ENCODE measurements around the gene EYA2.

The EYA2 gene

DNA sequence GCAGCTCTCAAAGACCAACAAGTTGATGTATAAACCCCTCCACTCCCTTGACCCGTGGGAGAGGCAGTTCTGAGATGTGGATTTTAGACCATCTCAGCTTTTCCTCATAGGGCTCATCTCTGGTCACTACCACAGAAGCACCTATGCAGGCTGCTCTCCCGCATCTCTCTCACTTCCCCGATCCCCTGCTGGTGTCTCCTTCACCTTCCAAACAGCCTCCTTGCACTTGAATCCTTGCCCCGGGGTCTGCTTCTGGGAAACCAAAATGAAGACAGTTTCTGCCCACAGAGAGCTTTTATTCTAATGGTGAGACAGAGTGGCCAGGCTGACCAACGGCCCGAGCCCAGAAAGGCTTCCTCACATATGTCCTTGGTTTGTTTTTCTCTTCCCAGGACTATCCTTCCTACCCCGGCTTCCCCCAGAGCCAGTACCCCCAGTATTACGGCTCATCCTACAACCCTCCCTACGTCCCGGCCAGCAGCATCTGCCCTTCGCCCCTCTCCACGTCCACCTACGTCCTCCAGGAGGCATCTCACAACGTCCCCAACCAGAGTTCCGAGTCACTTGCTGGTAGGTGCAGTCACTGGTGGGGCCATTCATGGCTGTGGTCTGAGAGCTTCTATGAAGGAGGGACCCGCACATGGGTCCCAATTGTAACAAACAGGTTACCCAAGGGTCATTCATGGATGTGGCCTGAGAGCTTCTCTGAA is 179.3 kb downstream of the EYA2 start:
- DNase-seq: no peak

DNA sequence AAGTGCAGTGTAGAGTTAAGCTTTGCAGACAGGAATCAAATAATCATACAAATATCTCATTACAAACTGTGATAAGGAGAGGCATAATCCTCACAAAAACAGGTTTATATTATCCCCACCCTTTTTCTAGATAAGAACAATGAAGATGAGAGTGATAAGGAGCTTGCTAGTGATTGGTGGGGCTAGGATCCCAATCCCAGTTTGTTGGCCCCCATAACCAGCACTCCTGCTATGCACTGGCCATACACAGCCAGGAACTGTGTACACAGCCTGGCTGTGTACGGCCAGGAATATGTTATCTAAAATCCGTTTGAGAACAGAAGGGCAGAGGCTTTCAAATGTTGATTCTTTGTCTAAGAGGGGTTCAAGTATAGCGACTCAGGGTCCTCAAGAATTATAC is 180.6 kb downstream of the EYA2 start:
- DNase-seq: no peak

GRCh38 chr20:47079047-47079446 is 184.4 kb downstream of the EYA2 start:
- no peak for DNase-seq

DNA sequence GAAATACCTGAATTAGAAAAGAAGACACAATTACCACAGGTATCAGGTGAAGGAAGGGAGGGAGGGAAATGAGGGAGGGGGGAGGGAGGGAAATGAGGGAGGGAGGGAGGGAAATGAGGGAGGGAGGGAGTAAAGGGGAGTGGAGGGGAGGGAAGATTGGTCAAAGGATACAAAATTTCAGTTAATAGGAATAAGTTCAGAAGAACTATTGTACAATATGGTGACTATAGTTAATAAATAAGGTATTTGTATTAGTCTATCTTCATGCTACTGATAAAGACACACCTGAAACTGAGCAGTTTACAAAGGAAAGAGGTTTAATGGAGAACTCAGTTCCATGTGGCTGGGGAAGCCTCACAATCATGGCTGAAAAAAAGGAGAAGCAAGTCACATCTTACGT is 185.7 kb downstream of the EYA2 start:
- no peak for DNase-seq

DNA sequence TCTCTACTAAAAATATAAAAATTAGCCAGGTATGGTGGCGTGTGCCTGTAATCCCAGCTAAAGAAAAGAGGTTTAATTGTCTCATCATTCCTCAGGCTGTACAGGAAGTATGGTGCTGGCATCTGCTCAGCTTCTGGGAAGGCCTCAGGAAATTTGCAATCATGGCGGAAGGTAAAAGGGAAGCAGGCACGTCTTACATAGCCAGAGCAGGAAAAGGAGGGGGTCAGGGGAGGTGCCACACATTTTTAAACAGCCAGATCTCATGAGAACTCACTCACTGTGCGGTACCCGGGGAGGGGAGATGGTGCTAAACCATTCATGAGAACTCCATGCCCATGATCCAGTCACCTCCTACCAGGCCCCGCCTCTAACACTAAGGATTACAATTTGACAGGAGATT is 191.7 kb downstream of the EYA2 start:
- no peak for DNase-seq

GRCh38 chr20:47088335-47088734 is 193.7 kb downstream of the EYA2 start:
- DNase-seq: no peak

DNA sequence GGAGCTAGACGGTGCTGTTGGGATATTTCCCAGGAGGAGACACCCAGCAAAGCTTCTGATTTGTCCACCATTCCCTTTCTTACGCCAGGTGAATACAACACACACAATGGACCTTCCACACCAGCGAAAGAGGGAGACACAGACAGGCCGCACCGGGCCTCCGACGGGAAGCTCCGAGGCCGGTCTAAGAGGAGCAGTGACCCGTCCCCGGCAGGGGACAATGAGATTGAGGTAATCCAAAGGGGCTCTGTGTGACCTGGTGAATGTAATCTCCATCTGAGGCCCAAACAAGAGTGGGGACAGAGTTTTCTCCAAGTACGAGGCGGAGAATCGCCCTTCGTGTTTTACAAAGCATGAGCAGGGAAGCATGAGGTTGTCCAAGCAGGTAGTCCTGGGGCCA is 194.5 kb downstream of the EYA2 start:
- DNase-seq: no peak

DNA sequence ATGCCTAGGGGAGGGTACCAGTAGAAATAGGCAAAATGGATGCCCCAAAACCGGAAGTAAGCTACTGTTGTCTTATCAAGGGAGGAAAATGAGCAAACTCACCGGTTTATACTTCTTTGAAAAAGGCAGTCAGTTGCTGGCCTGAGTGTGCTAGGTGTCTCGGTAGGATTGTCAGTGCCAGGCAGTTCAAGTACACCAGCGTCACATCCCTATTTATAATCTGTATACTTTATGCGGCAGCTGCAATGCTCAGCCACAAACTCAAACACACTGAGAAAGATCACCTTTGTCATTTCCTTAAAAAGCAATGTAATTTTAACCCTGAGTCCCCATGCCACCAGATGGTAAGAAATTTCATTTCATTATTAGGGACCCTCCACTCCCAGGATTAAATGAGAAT is 196.2 kb downstream of the EYA2 start:
- no peak for DNase-seq

DNA sequence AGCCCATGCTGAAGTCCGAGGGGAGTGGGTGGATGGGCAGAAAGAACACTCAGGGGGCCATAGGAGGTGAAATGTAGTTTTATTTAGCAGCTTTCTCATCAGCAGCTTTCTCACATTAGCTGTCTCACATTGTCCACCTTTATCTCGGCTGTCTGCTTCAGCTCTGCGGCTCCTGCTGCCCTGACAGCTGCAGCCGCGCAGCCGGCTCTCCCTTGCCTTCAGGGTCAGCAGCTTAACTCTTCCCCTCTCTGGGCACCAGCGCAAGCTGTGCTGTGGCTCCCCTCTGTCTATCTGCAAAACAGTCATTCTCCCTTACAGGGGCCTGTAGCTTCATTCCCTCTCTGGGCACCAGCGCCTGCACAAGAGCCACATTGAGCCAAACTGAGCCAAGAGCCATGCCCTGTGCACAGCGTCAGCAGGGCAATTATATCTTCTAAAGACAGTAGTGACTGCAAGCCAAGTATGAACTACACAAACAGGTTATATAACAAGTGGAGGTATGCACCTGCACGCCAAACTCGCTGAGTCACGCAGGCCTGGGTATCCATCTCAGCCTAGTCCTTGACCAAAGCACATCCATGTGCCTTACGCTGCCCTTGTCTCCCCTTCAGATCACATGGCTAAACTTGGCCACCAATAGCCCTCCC is 198.8 kb downstream of the EYA2 start:
- DNase-seq: no peak

DNA sequence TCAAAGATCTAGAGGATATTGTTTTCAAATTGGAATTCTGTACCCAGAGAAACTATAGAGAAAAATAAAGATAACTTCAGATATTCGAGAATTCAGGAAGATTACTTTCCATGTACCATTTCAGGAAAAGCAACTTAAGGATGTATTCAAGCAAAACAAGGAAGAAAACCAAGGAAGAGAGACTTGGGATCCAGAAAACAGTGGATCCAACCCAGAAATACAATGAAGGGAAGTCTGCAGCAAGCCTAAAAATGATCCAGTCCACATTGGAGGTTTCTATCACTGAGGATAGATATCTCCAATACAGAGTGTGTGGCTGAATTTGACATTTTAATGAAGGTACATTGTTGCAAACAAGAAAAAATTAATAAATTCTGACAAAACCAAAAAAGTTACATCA is 201.0 kb downstream of the EYA2 start:
- no peak for DNase-seq

GRCh38 chr20:47097691-47098622 is 203.3 kb downstream of the EYA2 start:
- no peak for DNase-seq

- no peak for DNase-seq
These were observed 204.4 kb downstream of the EYA2 start for GRCh38 chr20:47099093-47099492.

DNA sequence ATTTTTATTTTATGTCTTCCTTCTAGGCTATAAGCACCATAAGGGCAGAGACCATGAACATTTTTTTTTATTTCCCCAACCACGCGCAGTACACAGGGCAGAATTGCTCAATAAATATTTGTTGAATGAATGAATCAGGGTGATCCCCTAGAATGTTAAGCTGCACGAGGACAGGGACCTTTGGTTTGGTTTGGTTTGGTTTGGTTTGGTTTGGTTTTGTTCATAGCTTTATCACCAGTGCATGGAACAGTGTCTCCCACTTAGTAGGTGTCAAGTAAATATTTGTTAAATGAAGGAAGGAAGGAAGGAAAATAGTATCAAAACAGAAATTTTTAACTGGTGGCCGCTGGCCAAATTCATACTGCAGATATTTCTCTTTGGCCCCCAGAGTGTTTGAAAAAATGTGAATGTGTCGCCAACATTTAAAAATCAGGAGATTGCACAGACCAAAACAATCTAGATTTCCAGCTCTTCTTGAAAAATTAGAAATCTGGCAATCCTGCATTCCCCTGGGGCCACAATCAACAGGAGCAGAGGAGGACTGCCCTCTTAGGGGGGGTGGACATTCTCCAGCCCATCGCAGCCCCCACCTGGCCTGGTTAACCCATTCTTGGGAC is 205.3 kb downstream of the EYA2 start:
- no peak for DNase-seq

GRCh38 chr20:47102629-47103028 is 208.0 kb downstream of the EYA2 start:
- no peak for DNase-seq

DNA sequence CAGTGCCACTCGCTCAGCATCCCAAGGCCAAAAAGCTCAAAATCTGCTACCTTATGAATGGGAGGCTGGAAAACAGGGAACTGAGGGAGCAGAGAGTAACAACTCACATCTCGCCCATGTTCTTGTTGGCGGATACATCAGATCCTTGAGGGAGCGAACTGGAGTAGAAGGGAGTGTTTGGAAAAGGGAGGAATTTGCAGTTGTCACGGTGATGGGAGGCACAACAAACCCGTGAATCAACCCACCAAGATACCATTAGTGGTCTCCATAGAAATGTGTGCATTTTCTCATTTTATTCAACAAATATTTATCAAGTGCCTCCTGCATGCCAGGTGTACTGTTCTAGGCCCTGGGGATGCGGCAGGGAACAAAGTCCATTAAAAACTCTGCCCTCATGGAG is 212.1 kb downstream of the EYA2 start:
- no peak for DNase-seq

DNA sequence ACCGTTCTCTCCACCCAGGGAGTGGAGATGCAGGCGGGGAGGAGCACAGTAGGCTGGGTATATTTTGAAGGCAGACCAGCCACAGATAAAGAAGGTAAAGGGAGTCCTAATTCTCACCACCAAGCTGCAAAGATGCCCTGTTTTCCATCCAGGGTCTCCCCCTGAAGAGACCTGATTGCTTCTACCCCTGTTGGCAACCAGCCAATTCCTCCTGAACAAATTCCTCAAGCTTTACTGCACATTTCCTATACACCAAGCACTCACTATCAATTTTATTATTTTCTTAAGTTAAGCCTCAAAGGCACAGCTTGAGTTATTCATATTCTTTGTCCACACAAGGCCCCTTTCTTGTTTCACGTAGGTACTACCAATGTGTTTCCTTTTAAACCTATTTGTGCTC is 214.4 kb downstream of the EYA2 start:
- no peak for DNase-seq

DNA sequence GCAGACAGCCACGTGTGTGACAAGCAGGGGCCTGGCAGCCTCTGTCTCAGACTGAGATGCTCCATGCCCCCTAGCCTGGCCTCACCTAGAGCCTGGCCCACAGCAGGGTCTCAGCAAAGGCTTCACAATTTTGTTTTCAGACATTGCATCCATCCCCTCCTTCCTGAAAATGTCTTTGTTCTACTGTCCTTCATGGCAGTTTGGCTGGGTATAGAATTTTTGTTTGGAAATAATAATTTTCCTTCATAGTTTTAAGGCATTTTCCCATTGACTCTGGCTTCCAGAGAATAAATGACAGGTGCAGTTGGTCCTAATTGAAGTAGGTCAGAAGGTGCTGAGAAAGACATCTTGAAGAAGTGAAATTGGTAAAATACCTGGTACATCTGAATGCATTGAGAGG is 216.2 kb downstream of the EYA2 start:
- no peak for DNase-seq

DNA sequence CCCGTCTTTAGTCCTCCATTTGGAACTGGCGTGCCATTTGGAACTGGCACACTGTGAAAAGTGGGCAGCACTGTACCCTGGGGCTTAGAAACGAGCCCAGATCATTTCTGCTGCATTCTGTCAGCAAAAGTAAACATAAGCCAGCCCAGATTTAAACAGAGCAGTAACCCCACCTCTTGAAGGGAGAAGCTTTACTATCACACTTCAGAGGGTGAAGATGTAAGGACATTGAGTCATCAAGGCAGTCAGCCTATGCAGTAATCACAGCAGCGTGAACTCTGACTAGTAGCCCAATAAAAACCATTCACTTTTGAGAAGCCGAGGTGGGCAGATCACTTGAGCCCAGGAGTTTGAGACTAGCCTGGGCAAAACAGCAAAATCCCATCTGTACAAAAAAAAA is 216.9 kb downstream of the EYA2 start:
- DNase-seq: no peak

- no peak for DNase-seq
These were observed 218.9 kb downstream of the EYA2 start for GRCh38 chr20:47113362-47114109.

- DNase-seq: no peak
These were observed 221.1 kb downstream of the EYA2 start for GRCh38 chr20:47115694-47116093.

DNA sequence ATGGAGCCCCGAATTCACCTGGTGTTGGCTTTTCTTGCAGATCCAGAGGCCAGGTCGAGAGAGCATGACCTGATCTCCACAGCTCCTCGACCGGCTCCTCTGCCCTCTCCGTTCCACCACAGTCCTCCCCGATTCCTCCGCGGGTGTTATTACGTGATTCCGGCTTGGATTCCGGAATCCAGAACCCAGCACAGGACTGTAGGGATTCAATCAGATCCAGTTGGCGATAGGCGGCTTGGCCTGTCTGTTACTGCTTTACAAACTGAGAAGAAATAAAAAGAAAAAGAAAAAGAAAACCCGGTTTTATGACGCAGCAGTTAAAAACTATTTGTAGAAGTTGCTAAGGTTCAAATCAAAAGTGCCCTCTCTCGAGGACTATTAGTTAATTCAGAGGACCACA is 222.7 kb downstream of the EYA2 start:
- no peak for DNase-seq

GRCh38 chr20:47117773-47118172 is 223.1 kb downstream of the EYA2 start:
- no peak for DNase-seq

- DNase-seq: no peak
These were observed 223.6 kb downstream of the EYA2 start for GRCh38 chr20:47118206-47118605.

Measured in stimulated activated CD8-positive, alpha-beta memory T cell treated with anti-CD3 and anti-CD28 coated beads, Interleukin-4, amount 100 ng/mL, for 48 hours (primary cell).